ENCODE results near the gene CTAGE4. TPM values are rescaled to one million over a fixed set of nuclear protein-coding genes. Genes with fewer than 3 reads are reported as not detected.

CTAGE4 gene
- total RNA-seq, 1 experiment from 2014 or later = 5.9 TPM

DNA sequence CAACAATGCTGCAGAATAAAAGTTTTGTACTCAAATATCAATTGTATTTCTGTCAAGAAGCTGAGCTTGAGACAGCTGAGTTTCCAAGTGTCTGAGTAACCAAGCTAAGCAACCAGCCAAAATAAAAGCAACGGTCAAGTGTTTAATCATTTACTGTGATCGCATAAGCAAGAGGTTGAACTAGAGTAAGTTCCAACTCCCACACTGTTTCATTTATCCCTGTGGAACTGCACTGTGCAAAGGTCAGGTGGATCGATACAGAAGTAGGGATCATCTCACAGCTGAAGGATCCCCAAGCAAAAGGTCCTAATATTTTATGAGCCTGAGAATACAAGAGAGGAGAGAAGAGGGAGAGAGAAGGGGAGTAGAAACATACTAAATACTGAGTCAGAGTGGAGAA, 38.8 kb upstream of the CTAGE4 start:
- intact Hi-C loops (cut with micrococcal nuclease; ENCODE audit: unreplicated experiment) (loop anchor here (1.0 kb wide), 1 partner anchor 8 kb away; no protein-coding TSS in a partner anchor), in situ Hi-C loops (cut with HindIII; ENCODE audit: low pct_unique_long_range_greater_than_20kb, low sequenced_read_pairs) (no loop called here)
- no peaks in the 10 kb centered on the region for H3K27me3 ChIP-seq (ENCODE audit: control insufficient read depth, insufficient read depth, low read length)
- peaks cover 3% of the 10 kb centered on the region; the same call in 1 of the 2 replicates for H3K9me3 ChIP-seq (ENCODE audit: control insufficient read depth, insufficient read depth, low read depth, low read length)
- H3K36me3 ChIP-seq (ENCODE audit: control insufficient read depth, insufficient read depth, low read length) = no peaks in the 10 kb centered on the region
- no peak overlapping the region for H3K27ac ChIP-seq (ENCODE audit: low read length)
- ChIA-PET CTCF (no interaction called here), POLR2A (no interaction called here)
- no peak for ATAC-seq
- no TSS peak for BruUV-seq (replicated peaks)
- no peaks in the 10 kb centered on the region for H3K4me1 ChIP-seq (ENCODE audit: control insufficient read depth, insufficient read depth, low read length)
- DNase-seq (ENCODE audit: low read depth, low spot score) = no peak
- H3K4me3 ChIP-seq (ENCODE audit: low read depth in 2 of 2, low read length in 2 of 2) = no peak overlapping the region
- TF ChIP-seq SIN3A (IDR thresholded peaks at IDR 0.05; ENCODE audit: borderline replicate concordance, insufficient read depth, low read depth, low read length) = no peak
- TF ChIP-seq, protein P1, sequence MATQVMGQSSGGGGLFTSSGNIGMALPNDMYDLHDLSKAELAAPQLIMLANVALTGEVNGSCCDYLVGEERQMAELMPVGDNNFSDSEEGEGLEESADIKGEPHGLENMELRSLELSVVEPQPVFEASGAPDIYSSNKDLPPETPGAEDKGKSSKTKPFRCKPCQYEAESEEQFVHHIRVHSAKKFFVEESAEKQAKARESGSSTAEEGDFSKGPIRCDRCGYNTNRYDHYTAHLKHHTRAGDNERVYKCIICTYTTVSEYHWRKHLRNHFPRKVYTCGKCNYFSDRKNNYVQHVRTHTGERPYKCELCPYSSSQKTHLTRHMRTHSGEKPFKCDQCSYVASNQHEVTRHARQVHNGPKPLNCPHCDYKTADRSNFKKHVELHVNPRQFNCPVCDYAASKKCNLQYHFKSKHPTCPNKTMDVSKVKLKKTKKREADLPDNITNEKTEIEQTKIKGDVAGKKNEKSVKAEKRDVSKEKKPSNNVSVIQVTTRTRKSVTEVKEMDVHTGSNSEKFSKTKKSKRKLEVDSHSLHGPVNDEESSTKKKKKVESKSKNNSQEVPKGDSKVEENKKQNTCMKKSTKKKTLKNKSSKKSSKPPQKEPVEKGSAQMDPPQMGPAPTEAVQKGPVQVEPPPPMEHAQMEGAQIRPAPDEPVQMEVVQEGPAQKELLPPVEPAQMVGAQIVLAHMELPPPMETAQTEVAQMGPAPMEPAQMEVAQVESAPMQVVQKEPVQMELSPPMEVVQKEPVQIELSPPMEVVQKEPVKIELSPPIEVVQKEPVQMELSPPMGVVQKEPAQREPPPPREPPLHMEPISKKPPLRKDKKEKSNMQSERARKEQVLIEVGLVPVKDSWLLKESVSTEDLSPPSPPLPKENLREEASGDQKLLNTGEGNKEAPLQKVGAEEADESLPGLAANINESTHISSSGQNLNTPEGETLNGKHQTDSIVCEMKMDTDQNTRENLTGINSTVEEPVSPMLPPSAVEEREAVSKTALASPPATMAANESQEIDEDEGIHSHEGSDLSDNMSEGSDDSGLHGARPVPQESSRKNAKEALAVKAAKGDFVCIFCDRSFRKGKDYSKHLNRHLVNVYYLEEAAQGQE (IDR thresholded peaks at IDR 0.05; ENCODE audit: insufficient read depth in 1 of 2, low read depth in 2 of 2, low read length in 1 of 2) = no peak
- TF ChIP-seq TCF7L2 (IDR thresholded peaks at IDR 0.05; ENCODE audit: low read depth, low read length) = no peak
- TF ChIP-seq POLR2AphosphoS5 (IDR thresholded peaks at IDR 0.05; ENCODE audit: low read depth, low read length) = no peak
- no peak for TF ChIP-seq CTCF (IDR thresholded peaks at IDR 0.05)

DNA sequence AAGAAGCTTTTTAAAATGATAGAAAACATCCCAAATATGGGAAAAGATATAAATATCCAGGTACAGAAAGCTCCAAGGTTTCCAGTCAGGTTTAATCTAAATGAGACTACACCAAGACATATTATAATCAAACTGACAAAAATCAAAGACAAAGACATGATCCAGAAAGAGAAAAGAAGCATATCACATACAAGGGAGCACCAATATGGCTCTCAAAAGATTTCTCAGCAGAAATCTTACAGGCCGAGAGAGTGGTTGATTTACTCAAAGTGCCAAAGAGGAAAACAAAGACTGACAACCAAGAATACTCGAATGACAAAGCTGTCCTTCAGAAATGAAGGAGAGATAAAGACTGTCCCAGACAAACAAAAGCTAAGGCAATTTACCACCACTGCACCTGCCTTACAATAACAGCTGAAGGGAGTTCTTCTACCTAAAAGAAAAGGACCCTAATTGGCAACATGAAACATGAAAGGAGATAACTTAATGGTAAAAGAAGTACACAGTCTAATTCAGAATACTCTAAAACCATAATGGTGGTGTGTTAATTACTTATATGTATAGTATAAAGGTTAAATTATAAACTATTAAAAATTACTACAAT, 34.9 kb upstream of the CTAGE4 start:
- BruUV-seq (replicated peaks) = no TSS peak
- Histone ChIP-seq H3K27ac (ENCODE audit: low read length) (no peak overlapping the region), H3K27me3 (ENCODE audit: control insufficient read depth, insufficient read depth, low read length) (no peaks in the 10 kb centered on the region), H3K4me1 (ENCODE audit: control insufficient read depth, insufficient read depth, low read length) (no peaks in the 10 kb centered on the region), H3K36me3 (ENCODE audit: control insufficient read depth, insufficient read depth, low read length) (no peaks in the 10 kb centered on the region), H3K4me3 (ENCODE audit: low read depth in 2 of 2, low read length in 2 of 2) (no peak overlapping the region), H3K9me3 (ENCODE audit: control insufficient read depth, insufficient read depth, low read depth, low read length) (peaks cover 3% of the 10 kb centered on the region; the same call in 1 of the 2 replicates)
- intact Hi-C loops (cut with micrococcal nuclease; ENCODE audit: unreplicated experiment) = no loop called here
- POLR2A ChIA-PET = interaction anchor here (0.6 kb wide), 1 partner anchor 108 kb away, joined by 3 read pairs; no protein-coding TSS in a partner anchor
- DNase-seq (ENCODE audit: low read depth, low spot score) (no peak), ATAC-seq (no peak)
- CTCF ChIA-PET = no interaction called here
- TF ChIP-seq, protein P1 (IDR thresholded peaks at IDR 0.05; ENCODE audit: insufficient read depth in 1 of 2, low read depth in 2 of 2, low read length in 1 of 2) = no peak
- TF ChIP-seq TCF7L2 (IDR thresholded peaks at IDR 0.05; ENCODE audit: low read depth, low read length) (no peak), CTCF (IDR thresholded peaks at IDR 0.05) (no peak), POLR2AphosphoS5 (IDR thresholded peaks at IDR 0.05; ENCODE audit: low read depth, low read length) (no peak), SIN3A (IDR thresholded peaks at IDR 0.05; ENCODE audit: borderline replicate concordance, insufficient read depth, low read depth, low read length) (no peak)
- in situ Hi-C loops (cut with HindIII; ENCODE audit: low pct_unique_long_range_greater_than_20kb, low sequenced_read_pairs) = no loop called here
